Fibroblast of skin of scalp (primary cell): Measurements from ENCODE around the gene KCNJ5.

Source experiments
- DNase-seq: peaks from one replicate; pipeline ENCODE4 v3.0.0-alpha.2; 2013

KCNJ5 gene

GRCh38 chr11:128934351-128934750, 43.2 kb downstream of the KCNJ5 start:
- DNase-seq: no peak

GRCh38 chr11:128934926-128935325, 43.8 kb downstream of the KCNJ5 start:
- no peak for DNase-seq

- DNase-seq: no peak
These were observed 45.6 kb downstream of the KCNJ5 start for GRCh38 chr11:128936606-128937251.

- no peak for DNase-seq
These were observed 46.3 kb downstream of the KCNJ5 start for GRCh38 chr11:128937480-128937879.

GRCh38 chr11:128938156-128938885, 47.2 kb downstream of the KCNJ5 start:
- DNase-seq: no peak

GRCh38 chr11:128939591-128939990, 48.4 kb downstream of the KCNJ5 start:
- DNase-seq: no peak

- no peak for DNase-seq
These were observed 49.0 kb downstream of the KCNJ5 start for GRCh38 chr11:128940156-128940555.

GRCh38 chr11:128940603-128941002, 49.4 kb downstream of the KCNJ5 start:
- no peak for DNase-seq

GRCh38 chr11:128941110-128941509, 50.0 kb downstream of the KCNJ5 start:
- DNase-seq: no peak

GRCh38 chr11:128941573-128942271, 50.6 kb downstream of the KCNJ5 start:
- DNase-seq: no peak

GRCh38 chr11:128942272-128942612, 51.1 kb downstream of the KCNJ5 start:
- DNase-seq: no peak

- DNase-seq: no peak
These were observed 51.8 kb downstream of the KCNJ5 start, which contains the start of gene TP53AIP1 for GRCh38 chr11:128942817-128943427. Gene TP53AIP1, minus strand, starts transcription at chr11:128942871. Its CDS starts 5,053 bp downstream, at chr11:128937818.

- no peak for DNase-seq
These were observed 52.3 kb downstream of the KCNJ5 start for GRCh38 chr11:128943428-128943976.

- DNase-seq: no peak
These were observed 55.5 kb downstream of the KCNJ5 start for GRCh38 chr11:128946648-128947047.

GRCh38 chr11:128947773-128948172, 56.6 kb downstream of the KCNJ5 start:
- DNase-seq: no peak

- no peak for DNase-seq
These were observed 57.4 kb downstream of the KCNJ5 start for GRCh38 chr11:128948583-128948982.

GRCh38 chr11:128949791-128950454, 58.8 kb downstream of the KCNJ5 start:
- no peak for DNase-seq

- no peak for DNase-seq
These were observed 62.0 kb downstream of the KCNJ5 start for GRCh38 chr11:128953151-128953550.

GRCh38 chr11:128955636-128956035, 64.5 kb downstream of the KCNJ5 start:
- no peak for DNase-seq

GRCh38 chr11:128956401-128957201, 65.4 kb downstream of the KCNJ5 start:
- DNase-seq: peak; percentile 80

- no peak for DNase-seq
These were observed 66.0 kb downstream of the KCNJ5 start for GRCh38 chr11:128957202-128957482.

- DNase-seq: no peak
These were observed 70.5 kb downstream of the KCNJ5 start for GRCh38 chr11:128961645-128962044.
